Stimulated activated effector memory CD8-positive, alpha-beta T cell treated with anti-CD3 and anti-CD28 coated beads, Interleukin-12 subunit alpha, Interleukin-12 subunit beta, amount 100 ng/mL, for 72 hours (primary cell): ENCODE results near the gene JPH2.

Experiments
- ATAC-seq: fragments of 150-1000 bp; cut with Tn5 transposase; 2 replicates; pipeline ENCODE4 v1.10.0; 2021
- DNase-seq, 2 donors: peaks; one replicate each; pipeline ENCODE4 v3.0.0; 2021 to 2022; ENCODE audit warnings: low spot score in 2 of 2
- H3K27ac Mint-ChIP-seq: one replicate; pipeline ENCODE4 v1.8.0; 2022; ENCODE audit warnings: mild to moderate bottlenecking, mixed read lengths
- H3K36me3 Mint-ChIP-seq: one replicate; pipeline ENCODE4 v1.8.0; 2022; ENCODE audit warnings: mild to moderate bottlenecking, mixed read lengths
- H3K4me1 Mint-ChIP-seq: one replicate; pipeline ENCODE4 v1.8.0; 2022; ENCODE audit warnings: mixed read lengths
- H3K4me3 Mint-ChIP-seq: one replicate; pipeline ENCODE4 v1.8.0; 2022; ENCODE audit warnings: mild to moderate bottlenecking, mixed read lengths
- H3K9me3 Mint-ChIP-seq: one replicate; pipeline ENCODE4 v1.8.0; 2022; ENCODE audit warnings: mixed read lengths

JPH2 gene

GRCh38 chr20:44068316-44069201 is 118.4 kb downstream of the JPH2 start:
- Mint-ChIP-seq H3K4me1 (peaks cover 36% of the 10 kb centered on the region), H3K9me3 (no peaks in the 10 kb centered on the region), H3K4me3 (peak overlapping the region; percentile 85), H3K27ac (peak overlapping the region; percentile 97), H3K36me3 (peaks cover 6% of the 10 kb centered on the region)
- DNase-seq, result peak in 1 of 2 donors; percentile 56
- no peak for ATAC-seq

- Mint-ChIP-seq H3K4me1 (peaks cover 36% of the 10 kb centered on the region), H3K36me3 (peaks cover 6% of the 10 kb centered on the region), H3K27ac (peak overlapping the region; percentile 97), H3K9me3 (no peaks in the 10 kb centered on the region), H3K4me3 (no peak overlapping the region)
- ATAC-seq, result no peak
- no peak for DNase-seq
Measured at GRCh38 chr20:44067650-44068081, 119.3 kb downstream of the JPH2 start.

- Mint-ChIP-seq H3K27ac (no peak overlapping the region), H3K4me1 (peaks cover 33% of the 10 kb centered on the region), H3K4me3 (no peak overlapping the region), H3K9me3 (no peaks in the 10 kb centered on the region), H3K36me3 (peaks cover 6% of the 10 kb centered on the region)
- peak in 1 of 2 donors; percentile 48 for DNase-seq
- no peak for ATAC-seq
Measured at GRCh38 chr20:44066645-44067606, 120.1 kb downstream of the JPH2 start.

- no peaks in the 10 kb centered on the region for H3K9me3 Mint-ChIP-seq
- peaks cover 6% of the 10 kb centered on the region for H3K36me3 Mint-ChIP-seq
- no peak overlapping the region for H3K27ac Mint-ChIP-seq
- DNase-seq, result peak in 1 of 2 donors; percentile 35
- no peak overlapping the region for H3K4me3 Mint-ChIP-seq
- peaks cover 27% of the 10 kb centered on the region for H3K4me1 Mint-ChIP-seq
- no peak for ATAC-seq
Measured at GRCh38 chr20:44065401-44066340, 121.3 kb downstream of the JPH2 start.

- ATAC-seq (no peak), DNase-seq (peak in 1 of 2 donors; percentile 35)
- Mint-ChIP-seq H3K36me3 (peaks cover 6% of the 10 kb centered on the region), H3K9me3 (no peaks in the 10 kb centered on the region), H3K4me1 (peaks cover 17% of the 10 kb centered on the region), H3K4me3 (no peak overlapping the region), H3K27ac (no peak overlapping the region)
Measured at GRCh38 chr20:44064501-44065400, 122.2 kb downstream of the JPH2 start.
